Natural killer cell (primary cell): ENCODE measurements around the gene TSC22D1. TPM values are rescaled to one million over a fixed set of nuclear protein-coding genes. Genes with fewer than 3 reads are reported as not detected.

ENCODE experiments used
- ATAC-seq, 3 donors: fragments of 150-1000 bp in 2 of 3; fragments of 200-7000 bp in 1 of 3; cut with Tn5 transposase; 1 replicate in 1 of 3; 2 replicates in 2 of 3; pipeline ENCODE4 v1.10.0; 2021; ENCODE audit warnings: mild to moderate bottlenecking in 2 of 3, moderate library complexity in 2 of 3
- DNase-seq, 2 donors: peaks; one replicate each; pipeline versions ENCODE4 v3.0.0 to v3.0.0-alpha.2; 2013 to 2021; ENCODE audit warnings: mixed read lengths in 1 of 2
- H3K27ac ChIP-seq: one replicate; pipeline ENCODE4 v1.5.1; 2013; ENCODE audit warnings: mild to moderate bottlenecking, low read length
- H3K27me3 ChIP-seq: one replicate; pipeline ENCODE4 v1.6.1; 2013; ENCODE audit warnings: low read length; ENCODE audit not compliant: control insufficient read depth, insufficient read depth
- H3K36me3 ChIP-seq: one replicate; pipeline ENCODE4 v1.6.1; 2013; ENCODE audit warnings: low read length; ENCODE audit not compliant: control insufficient read depth, insufficient read depth
- H3K4me1 ChIP-seq: one replicate; pipeline ENCODE4 v1.6.1; 2013; ENCODE audit warnings: low read length; ENCODE audit not compliant: control insufficient read depth, insufficient read depth
- H3K4me3 ChIP-seq: one replicate; pipeline ENCODE4 v1.5.1; 2013; ENCODE audit warnings: low read length
- H3K9me3 ChIP-seq: one replicate; pipeline ENCODE4 v1.6.1; 2013; ENCODE audit warnings: low read length; ENCODE audit not compliant: control insufficient read depth, insufficient read depth
- H3K27ac Mint-ChIP-seq, 2 donors: one replicate each; pipeline ENCODE4 v1.8.0; 2022; ENCODE audit warnings: mild to moderate bottlenecking in 2 of 2, mixed read lengths in 2 of 2, moderate library complexity in 1 of 2
- H3K27me3 Mint-ChIP-seq, 2 donors: one replicate each; pipeline ENCODE4 v1.8.0; 2022; ENCODE audit warnings: low read depth in 2 of 2, mixed read lengths in 2 of 2
- H3K36me3 Mint-ChIP-seq: one replicate; pipeline ENCODE4 v1.8.0; 2022; ENCODE audit warnings: mixed read lengths
- H3K4me1 Mint-ChIP-seq, 2 donors: one replicate each; pipeline ENCODE4 v1.8.0; 2022; ENCODE audit warnings: mixed read lengths in 2 of 2
- H3K4me3 Mint-ChIP-seq: one replicate; pipeline ENCODE4 v1.8.0; 2022; ENCODE audit warnings: mild to moderate bottlenecking, moderate library complexity, mixed read lengths
- H3K9me3 Mint-ChIP-seq, 2 donors: one replicate each; pipeline ENCODE4 v1.8.0; 2022; ENCODE audit warnings: mixed read lengths in 2 of 2
- CTCF ChIP-seq: fragments of 200-600 bp; IDR thresholded peaks from one replicate; pipeline ENCODE4 v1.8.0; 2022; ENCODE audit warnings: antibody characterized with exemption
- WGBS: methylation state at CpG from one replicate; pipeline ENCODE4 v1.1.7; 2013; ENCODE audit warnings: missing lambda C conversion rate; ENCODE audit not compliant: insufficient coverage; 5-methylcytosine and 5-hydroxymethylcytosine counted together
- intact Hi-C: fragments of 100-400 bp; cut with micrococcal nuclease; formaldehyde crosslinking; loops from one replicate; pipeline ENCODE4 v1.14.2; 2022
- total RNA-seq, 4 donors: library from RNA; stranded (reverse); fragments of 120-200 nt in 1 of 4; gene quantifications; one replicate each; pipeline versions ENCODE4 v1.2.3 to v1.2.4, GENCODE V29; 2013 to 2022

The TSC22D1 gene
- total RNA-seq, 3 donors from 2014 or later (not counting 1 experiment from before 2014, with no cell fraction given) = 44.3 to 54.4 (median 44.6) TPM

GRCh38 chr13:44395976-44396694 is 180.0 kb downstream of the TSC22D1 start:
- H3K4me3 ChIP-seq = no peak overlapping the region
- no peaks in the 10 kb centered on the region for H3K36me3 ChIP-seq
- no peak for TF ChIP-seq CTCF
- no peak overlapping the region for H3K27ac ChIP-seq
- Mint-ChIP-seq H3K36me3 (no peaks in the 10 kb centered on the region), H3K27me3 (no peaks in the 10 kb centered on the region), H3K9me3 (no peaks in the 10 kb centered on the region), H3K4me1 (no peaks in the 10 kb centered on the region), H3K27ac (no peak overlapping the region), H3K4me3 (no peak overlapping the region)
- ATAC-seq = no peak
- intact Hi-C loops = no loop called here
- H3K9me3 ChIP-seq = no peaks in the 10 kb centered on the region
- 90% methylated on average over 8 of the region's 8 CpGs for WGBS
- H3K4me1 ChIP-seq = no peaks in the 10 kb centered on the region
- H3K27me3 ChIP-seq = no peaks in the 10 kb centered on the region
- DNase-seq = no peak

GRCh38 chr13:44394658-44395057 is 181.5 kb downstream of the TSC22D1 start:
- ATAC-seq (no peak), DNase-seq (no peak)
- H3K9me3 ChIP-seq = no peaks in the 10 kb centered on the region
- H3K27ac Mint-ChIP-seq = no peak overlapping the region
- intact Hi-C loops = no loop called here
- H3K4me3 Mint-ChIP-seq = no peak overlapping the region
- H3K4me3 ChIP-seq = no peak overlapping the region
- no peaks in the 10 kb centered on the region for H3K9me3 Mint-ChIP-seq
- H3K27ac ChIP-seq = no peak overlapping the region
- H3K36me3 ChIP-seq = no peaks in the 10 kb centered on the region
- no peaks in the 10 kb centered on the region for H3K4me1 ChIP-seq
- no peaks in the 10 kb centered on the region for H3K36me3 Mint-ChIP-seq
- H3K27me3 Mint-ChIP-seq = no peaks in the 10 kb centered on the region
- no peaks in the 10 kb centered on the region for H3K4me1 Mint-ChIP-seq
- TF ChIP-seq CTCF = no peak
- no peaks in the 10 kb centered on the region for H3K27me3 ChIP-seq

- H3K27ac ChIP-seq = no peak overlapping the region
- Mint-ChIP-seq H3K4me3 (no peak overlapping the region), H3K4me1 (no peaks in the 10 kb centered on the region), H3K9me3 (no peaks in the 10 kb centered on the region), H3K36me3 (no peaks in the 10 kb centered on the region), H3K27ac (no peak overlapping the region), H3K27me3 (no peaks in the 10 kb centered on the region)
- no peak for ATAC-seq
- H3K36me3 ChIP-seq = no peaks in the 10 kb centered on the region
- DNase-seq = no peak
- no peaks in the 10 kb centered on the region for H3K4me1 ChIP-seq
- no peaks in the 10 kb centered on the region for H3K27me3 ChIP-seq
- TF ChIP-seq CTCF = no peak
- intact Hi-C loops = no loop called here
- no peaks in the 10 kb centered on the region for H3K9me3 ChIP-seq
- no peak overlapping the region for H3K4me3 ChIP-seq
- WGBS = 33% methylated on average over 7 of the region's 8 CpGs
Measured at GRCh38 chr13:44393391-44393790, 182.7 kb downstream of the TSC22D1 start.

GRCh38 chr13:44389876-44390275 is 186.3 kb downstream of the TSC22D1 start:
- Histone ChIP-seq H3K4me1 (no peaks in the 10 kb centered on the region), H3K27me3 (no peaks in the 10 kb centered on the region), H3K4me3 (no peak overlapping the region), H3K36me3 (no peaks in the 10 kb centered on the region), H3K9me3 (no peaks in the 10 kb centered on the region), H3K27ac (no peak overlapping the region)
- DNase-seq (no peak), ATAC-seq (no peak)
- Mint-ChIP-seq H3K4me1 (no peaks in the 10 kb centered on the region), H3K9me3 (no peaks in the 10 kb centered on the region), H3K27ac (no peak overlapping the region), H3K36me3 (no peaks in the 10 kb centered on the region), H3K4me3 (no peak overlapping the region), H3K27me3 (no peaks in the 10 kb centered on the region)
- 81% methylated on average over 1 of the region's 1 CpG for WGBS
- intact Hi-C loops = no loop called here
- TF ChIP-seq CTCF = no peak
